SK-N-SH treated with all-trans-retinoic acid at 6 μM for 48 hours (cell line): ENCODE data around the gene TP53INP2.

Experiments used
- ARNTL ChIP-seq: fragments of 450-650 bp; formaldehyde crosslinking; IDR thresholded peaks from 2 replicates; pipeline ENCODE4 v1.5.0; 2020; ENCODE audit warnings: low read depth, mild to moderate bottlenecking, moderate library complexity, borderline replicate concordance
- BACH2 ChIP-seq: fragments of 250-450 bp; sonication (Bioruptor Pico); IDR thresholded peaks from 2 replicates; pipeline ENCODE4 v1.9.0; 2021; ENCODE audit warnings: mild to moderate bottlenecking, borderline replicate concordance
- OSR1 ChIP-seq: fragments of 250-450 bp; sonication (Bioruptor Pico); IDR thresholded peaks from 2 replicates; pipeline ENCODE4 v1.8.0; 2022; ENCODE audit warnings: moderate library complexity, mild to moderate bottlenecking, inconsistent platforms
- RARB ChIP-seq: fragments of 250-450 bp; sonication (Bioruptor Pico); IDR thresholded peaks from 2 replicates; pipeline ENCODE4 v1.8.0; 2021; ENCODE audit warnings: mild to moderate bottlenecking, moderate library complexity
- SNAI2 ChIP-seq: fragments of 250-450 bp; sonication (Bioruptor Pico); IDR thresholded peaks from 2 replicates; pipeline ENCODE4 v1.5.0; 2020; ENCODE audit warnings: mild to moderate bottlenecking, moderate library complexity
- TOX ChIP-seq: fragments of 250-450 bp; sonication (Bioruptor Pico); IDR thresholded peaks from 2 replicates; pipeline ENCODE4 v1.8.0; 2021; ENCODE audit warnings: mild to moderate bottlenecking, moderate library complexity, borderline replicate concordance
- ZFP30 ChIP-seq: fragments of 450-650 bp; formaldehyde crosslinking; IDR thresholded peaks from 2 replicates; pipeline ENCODE4 v1.5.0; 2022; ENCODE audit warnings: mild to moderate bottlenecking, moderate library complexity
- TF ChIP-seq, protein P1 (sequence below): fragments of 250-450 bp; sonication (Bioruptor Pico); IDR thresholded peaks from 2 replicates; pipeline ENCODE4 v1.5.1; 2020; ENCODE audit warnings: low read depth, mild to moderate bottlenecking, moderate library complexity
- TF ChIP-seq, protein P2 (sequence below): fragments of 250-450 bp; sonication (Bioruptor Pico); IDR thresholded peaks from 2 replicates; pipeline ENCODE4 v1.8.0; 2020; ENCODE audit warnings: mild to moderate bottlenecking, moderate library complexity, borderline replicate concordance

DNA sequence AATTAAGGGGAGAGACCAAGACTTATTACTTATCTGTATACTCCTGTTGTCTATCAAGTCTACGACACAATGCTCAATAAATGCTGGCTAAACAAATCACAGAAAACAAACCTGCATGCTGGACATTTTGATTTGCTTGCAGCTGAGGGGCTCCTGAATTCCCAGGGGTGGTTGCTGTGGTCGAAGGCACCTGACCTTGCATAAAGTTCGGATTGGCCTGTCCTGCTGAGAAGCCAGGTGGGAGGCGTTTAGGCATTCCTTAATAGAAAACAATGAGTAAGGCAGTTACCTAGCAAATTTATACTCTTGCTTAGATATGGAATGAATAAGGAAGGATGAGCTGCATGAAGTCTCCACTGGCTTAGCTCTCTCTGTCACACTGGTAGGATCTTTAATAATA, 50.5 kb downstream of the TP53INP2 start:
- TF ChIP-seq ARNTL (no peak), ZFP30 (CRISPR knock-in tag) (no peak), SNAI2 (CRISPR knock-in tag) (no peak), TOX (CRISPR knock-in tag) (no peak), BACH2 (no peak), RARB (CRISPR knock-in tag) (no peak), OSR1 (CRISPR knock-in tag) (no peak)
- TF ChIP-seq, protein P1, sequence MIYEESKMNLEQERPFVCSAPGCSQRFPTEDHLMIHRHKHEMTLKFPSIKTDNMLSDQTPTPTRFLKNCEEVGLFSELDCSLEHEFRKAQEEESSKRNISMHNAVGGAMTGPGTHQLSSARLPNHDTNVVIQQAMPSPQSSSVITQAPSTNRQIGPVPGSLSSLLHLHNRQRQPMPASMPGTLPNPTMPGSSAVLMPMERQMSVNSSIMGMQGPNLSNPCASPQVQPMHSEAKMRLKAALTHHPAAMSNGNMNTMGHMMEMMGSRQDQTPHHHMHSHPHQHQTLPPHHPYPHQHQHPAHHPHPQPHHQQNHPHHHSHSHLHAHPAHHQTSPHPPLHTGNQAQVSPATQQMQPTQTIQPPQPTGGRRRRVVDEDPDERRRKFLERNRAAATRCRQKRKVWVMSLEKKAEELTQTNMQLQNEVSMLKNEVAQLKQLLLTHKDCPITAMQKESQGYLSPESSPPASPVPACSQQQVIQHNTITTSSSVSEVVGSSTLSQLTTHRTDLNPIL (CRISPR knock-in tag) = no peak
- TF ChIP-seq, protein P2, sequence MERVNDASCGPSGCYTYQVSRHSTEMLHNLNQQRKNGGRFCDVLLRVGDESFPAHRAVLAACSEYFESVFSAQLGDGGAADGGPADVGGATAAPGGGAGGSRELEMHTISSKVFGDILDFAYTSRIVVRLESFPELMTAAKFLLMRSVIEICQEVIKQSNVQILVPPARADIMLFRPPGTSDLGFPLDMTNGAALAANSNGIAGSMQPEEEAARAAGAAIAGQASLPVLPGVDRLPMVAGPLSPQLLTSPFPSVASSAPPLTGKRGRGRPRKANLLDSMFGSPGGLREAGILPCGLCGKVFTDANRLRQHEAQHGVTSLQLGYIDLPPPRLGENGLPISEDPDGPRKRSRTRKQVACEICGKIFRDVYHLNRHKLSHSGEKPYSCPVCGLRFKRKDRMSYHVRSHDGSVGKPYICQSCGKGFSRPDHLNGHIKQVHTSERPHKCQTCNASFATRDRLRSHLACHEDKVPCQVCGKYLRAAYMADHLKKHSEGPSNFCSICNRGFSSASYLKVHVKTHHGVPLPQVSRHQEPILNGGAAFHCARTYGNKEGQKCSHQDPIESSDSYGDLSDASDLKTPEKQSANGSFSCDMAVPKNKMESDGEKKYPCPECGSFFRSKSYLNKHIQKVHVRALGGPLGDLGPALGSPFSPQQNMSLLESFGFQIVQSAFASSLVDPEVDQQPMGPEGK = no peak
